VCaP (cell line): ENCODE measurements around the gene XRCC4.

Experiments used
- H3K27ac ChIP-seq: fragments of 450-650 bp; 2 replicates; pipeline ENCODE4 v1.5.1; 2017
- TF ChIP-seq, protein P1 (sequence below): fragments of 450-650 bp; conservative IDR thresholded peaks from 2 replicates; pipeline ENCODE4 v1.5.1; 2017; ENCODE audit warnings: mild to moderate bottlenecking, moderate library complexity

The XRCC4 gene

DNA sequence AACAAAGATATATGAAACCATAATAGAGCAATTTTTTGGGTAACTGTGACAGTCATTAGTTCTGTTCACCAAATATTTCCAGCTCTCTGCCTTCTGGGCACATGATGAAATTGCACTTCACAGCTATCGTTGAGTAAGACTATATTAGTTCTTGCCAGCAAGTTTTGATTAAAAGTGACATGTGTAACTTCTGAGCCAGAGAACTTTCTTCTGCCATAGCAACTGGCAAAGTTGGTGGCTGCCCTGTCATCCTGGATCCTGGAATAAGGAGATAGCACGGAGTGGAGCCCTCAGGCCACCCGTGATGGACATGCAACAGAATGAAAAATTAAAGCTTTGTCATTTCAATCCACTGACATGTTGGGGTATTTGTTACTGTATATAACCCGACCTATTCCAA is 199.8 kb downstream of the XRCC4 start:
- TF ChIP-seq, protein P1, sequence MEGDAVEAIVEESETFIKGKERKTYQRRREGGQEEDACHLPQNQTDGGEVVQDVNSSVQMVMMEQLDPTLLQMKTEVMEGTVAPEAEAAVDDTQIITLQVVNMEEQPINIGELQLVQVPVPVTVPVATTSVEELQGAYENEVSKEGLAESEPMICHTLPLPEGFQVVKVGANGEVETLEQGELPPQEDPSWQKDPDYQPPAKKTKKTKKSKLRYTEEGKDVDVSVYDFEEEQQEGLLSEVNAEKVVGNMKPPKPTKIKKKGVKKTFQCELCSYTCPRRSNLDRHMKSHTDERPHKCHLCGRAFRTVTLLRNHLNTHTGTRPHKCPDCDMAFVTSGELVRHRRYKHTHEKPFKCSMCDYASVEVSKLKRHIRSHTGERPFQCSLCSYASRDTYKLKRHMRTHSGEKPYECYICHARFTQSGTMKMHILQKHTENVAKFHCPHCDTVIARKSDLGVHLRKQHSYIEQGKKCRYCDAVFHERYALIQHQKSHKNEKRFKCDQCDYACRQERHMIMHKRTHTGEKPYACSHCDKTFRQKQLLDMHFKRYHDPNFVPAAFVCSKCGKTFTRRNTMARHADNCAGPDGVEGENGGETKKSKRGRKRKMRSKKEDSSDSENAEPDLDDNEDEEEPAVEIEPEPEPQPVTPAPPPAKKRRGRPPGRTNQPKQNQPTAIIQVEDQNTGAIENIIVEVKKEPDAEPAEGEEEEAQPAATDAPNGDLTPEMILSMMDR: no peak
- no peak overlapping the region for H3K27ac ChIP-seq

DNA sequence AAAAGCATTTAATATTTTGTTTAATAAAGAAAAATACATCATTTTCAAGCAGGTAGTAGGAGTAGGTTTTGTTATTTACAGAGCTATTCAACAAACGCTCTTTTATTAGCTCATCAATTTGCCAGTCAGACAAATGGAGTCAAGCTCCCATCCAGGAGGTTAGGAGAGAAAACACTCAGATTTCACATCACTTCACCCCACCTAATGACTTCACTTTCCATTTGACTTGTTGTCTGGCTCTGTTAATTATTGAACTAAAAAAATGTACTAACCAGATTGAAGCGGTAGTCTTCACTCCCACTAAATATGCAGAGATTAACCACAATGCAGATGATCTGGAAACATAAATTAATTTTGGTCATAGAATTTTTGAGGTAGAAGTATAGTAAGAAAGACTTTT is 200.6 kb downstream of the XRCC4 start:
- TF ChIP-seq, protein P1: no peak
- H3K27ac ChIP-seq: no peak overlapping the region

DNA sequence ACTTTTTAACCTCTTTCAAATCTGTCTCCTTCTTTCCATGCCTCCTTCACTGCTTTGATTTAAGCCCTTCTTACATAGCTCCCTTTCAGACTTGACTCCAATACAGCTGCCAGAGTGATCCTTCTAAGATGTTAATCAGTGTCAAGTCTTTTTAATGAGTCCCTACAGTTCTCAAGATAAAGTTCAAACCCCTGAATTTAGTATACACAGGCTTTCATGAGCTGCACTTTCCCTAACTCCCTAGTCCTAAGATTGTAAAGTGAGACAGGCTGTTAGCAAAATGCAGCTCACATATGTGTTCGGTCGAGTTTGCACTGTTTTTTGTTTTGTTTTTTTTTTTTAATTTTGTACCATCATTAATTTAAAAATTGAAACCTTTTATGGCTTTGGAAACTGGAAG is 203.8 kb downstream of the XRCC4 start:
- TF ChIP-seq, protein P1: no peak

DNA sequence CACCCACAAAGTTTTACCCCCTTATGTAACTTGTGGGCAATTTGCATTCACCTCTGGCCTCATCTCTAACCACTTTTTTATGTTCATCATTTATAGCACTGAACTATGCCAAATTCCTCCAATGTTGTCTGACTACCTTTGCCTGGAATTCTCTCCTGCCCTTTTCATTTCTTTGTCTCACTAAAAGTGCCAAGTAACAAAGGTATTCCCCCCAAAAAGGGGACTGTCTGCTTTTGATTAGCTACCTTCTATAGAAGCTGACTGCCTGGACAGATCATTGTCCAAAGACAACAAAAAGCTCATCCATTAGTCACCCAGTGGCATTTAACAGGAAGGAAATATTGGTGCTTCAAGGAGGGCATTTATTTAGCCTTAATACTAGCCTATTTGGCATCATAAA is 204.3 kb downstream of the XRCC4 start:
- H3K27ac ChIP-seq: no peak overlapping the region
- TF ChIP-seq, protein P1: no peak

More for the DNA sequence above, 203.8 kb downstream of the XRCC4 start:
- H3K27ac ChIP-seq: no peak overlapping the region

DNA sequence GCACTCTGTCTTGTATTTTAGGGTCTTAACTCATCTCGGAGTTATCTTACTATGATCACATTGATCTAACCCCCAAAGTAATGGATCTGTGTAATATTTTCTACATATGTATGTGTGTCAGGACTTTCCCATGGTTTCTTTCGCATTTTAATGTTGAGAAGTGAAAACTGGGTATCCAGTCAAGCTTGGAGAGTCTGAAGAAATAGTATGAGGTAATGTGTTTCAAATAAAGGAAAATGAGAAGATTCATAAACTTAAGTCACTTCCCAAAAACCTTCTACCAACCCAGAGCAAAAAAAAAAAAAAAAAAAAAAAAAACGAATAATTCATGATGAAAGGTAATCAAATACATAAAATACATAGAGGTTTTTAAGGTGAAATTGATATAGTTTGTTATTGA is 206.4 kb downstream of the XRCC4 start:
- TF ChIP-seq, protein P1: no peak
- no peak overlapping the region for H3K27ac ChIP-seq

DNA sequence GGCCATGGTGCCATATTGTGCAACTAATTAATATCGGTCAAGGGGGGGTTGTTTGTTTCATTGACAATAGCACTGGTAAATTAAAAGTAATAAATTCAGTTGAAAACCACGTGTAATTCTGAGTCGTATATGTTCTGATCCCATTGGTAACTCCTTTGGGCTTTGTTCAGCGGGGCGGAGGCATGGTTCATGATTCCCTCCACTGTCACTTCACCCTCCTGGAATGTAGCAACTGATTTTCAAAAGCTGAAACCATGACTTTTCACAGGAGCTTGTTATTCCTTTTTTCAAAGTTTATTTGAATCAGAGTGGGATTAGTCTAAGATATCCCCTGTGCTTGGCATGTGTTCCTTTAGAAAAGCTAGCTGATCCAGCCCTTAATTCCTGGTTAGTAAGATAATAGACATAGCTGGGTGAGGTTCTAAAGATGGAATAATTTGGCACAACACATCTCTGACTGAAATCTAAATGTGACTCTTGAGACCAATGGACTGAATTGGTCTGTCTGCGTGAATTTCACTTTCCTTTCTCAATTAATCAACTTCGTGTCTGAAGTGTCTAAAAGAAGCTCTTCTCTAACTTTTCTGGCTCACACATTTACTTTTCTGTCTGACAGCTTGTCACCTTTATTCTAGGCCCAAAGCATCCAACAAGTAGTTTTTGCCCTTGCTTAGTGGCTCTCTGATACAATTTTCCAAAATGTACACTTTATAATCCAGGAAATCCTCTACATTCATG is 208.5 kb downstream of the XRCC4 start:
- no peak overlapping the region for H3K27ac ChIP-seq
- TF ChIP-seq, protein P1: no peak

DNA sequence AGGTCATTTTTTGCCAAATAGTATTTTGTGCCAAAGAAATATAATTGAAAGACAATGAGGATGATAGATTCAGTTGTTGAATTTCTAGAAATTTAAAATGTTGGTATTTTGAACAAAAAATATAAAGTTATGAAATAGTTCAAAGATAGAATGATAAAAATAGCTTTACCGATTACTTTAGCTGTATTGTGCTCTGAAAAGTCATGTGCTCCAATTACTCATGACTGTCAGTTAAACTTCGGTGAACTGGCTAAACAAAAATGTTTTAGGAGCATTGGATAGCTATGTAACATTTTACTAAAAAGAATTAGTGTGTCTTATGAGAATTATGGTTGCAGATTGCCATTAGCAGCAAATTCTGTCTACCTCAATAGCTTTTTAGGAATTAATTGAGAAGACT is 216.9 kb downstream of the XRCC4 start:
- TF ChIP-seq, protein P1: no peak
- no peak overlapping the region for H3K27ac ChIP-seq
